Endodermal cell (in vitro differentiated cells): Measurements from ENCODE around the gene DENND1A. TPM values are rescaled to one million over a fixed set of nuclear protein-coding genes. Genes with fewer than 3 reads are reported as not detected.

Experiments used
- DNase-seq: peaks from one replicate; pipeline ENCODE4 v3.0.0-alpha.2; 2017
- H3K27ac ChIP-seq: 2 replicates; pipeline ENCODE4 v1.5.1; 2013; ENCODE audit warnings: mild to moderate bottlenecking, low read depth, low read length, moderate library complexity
- H3K27me3 ChIP-seq: 2 replicates; pipeline ENCODE4 v1.6.1; 2013; ENCODE audit warnings: mild to moderate bottlenecking, low read length, moderate library complexity; ENCODE audit not compliant: insufficient read depth, control insufficient read depth, poor library complexity, severe bottlenecking
- H3K36me3 ChIP-seq: 2 replicates; pipeline ENCODE4 v1.7.0; 2013; ENCODE audit warnings: mild to moderate bottlenecking, low read length, moderate library complexity; ENCODE audit not compliant: control insufficient read depth, insufficient read depth
- H3K4me1 ChIP-seq: one replicate; pipeline ENCODE4 v1.7.0; 2013; ENCODE audit warnings: low read length; ENCODE audit not compliant: control insufficient read depth, insufficient read depth
- H3K4me3 ChIP-seq: 2 replicates; pipeline ENCODE4 v1.5.1; 2013; ENCODE audit warnings: mild to moderate bottlenecking, low read length, moderate library complexity
- H3K9ac ChIP-seq: 2 replicates; pipeline ENCODE4 v1.6.1; 2013; ENCODE audit warnings: mild to moderate bottlenecking, low read length, moderate library complexity; ENCODE audit not compliant: poor library complexity, severe bottlenecking; ENCODE audit errors: extremely low read depth
- H3K9me3 ChIP-seq: 2 replicates; pipeline ENCODE4 v1.6.1; 2013; ENCODE audit warnings: mild to moderate bottlenecking, low read length, moderate library complexity; ENCODE audit not compliant: control insufficient read depth
- H3K27ac Mint-ChIP-seq: 2 replicates; pipeline ENCODE4 v1.8.0; 2020; ENCODE audit warnings: mixed read lengths
- H3K27me3 Mint-ChIP-seq: 2 replicates; pipeline ENCODE4 v1.8.0; 2021; ENCODE audit warnings: mild to moderate bottlenecking, mixed read lengths; ENCODE audit not compliant: insufficient read depth
- H3K36me3 Mint-ChIP-seq: 2 replicates; pipeline ENCODE4 v1.8.0; 2020; ENCODE audit warnings: low read depth, mixed read lengths
- H3K4me1 Mint-ChIP-seq: 2 replicates; pipeline ENCODE4 v1.8.0; 2020; ENCODE audit warnings: mixed read lengths
- H3K4me3 Mint-ChIP-seq: 2 replicates; pipeline ENCODE4 v1.8.0; 2020; ENCODE audit warnings: mild to moderate bottlenecking, moderate library complexity, mixed read lengths
- H3K9me3 Mint-ChIP-seq: 2 replicates; pipeline ENCODE4 v1.8.0; 2020; ENCODE audit warnings: mild to moderate bottlenecking, mixed read lengths
- CTCF ChIP-seq: fragments of 200-600 bp; sonication (generic); conservative IDR thresholded peaks from 2 replicates; pipeline ENCODE4 v1.5.0; 2021; ENCODE audit warnings: antibody characterized with exemption, mild to moderate bottlenecking
- WGBS, 2 experiments: methylation state at CpG; one replicate each; pipeline versions ENCODE4 v1.1.5 to v1.1.7; 2013; ENCODE audit warnings: missing lambda C conversion rate in 2 of 2, mixed read lengths in 1 of 2; ENCODE audit not compliant: insufficient coverage in 1 of 2, insufficient read length in 1 of 2; 5-methylcytosine and 5-hydroxymethylcytosine counted together
- total RNA-seq, 2 donors: library from RNA; stranded (reverse); fragmentation: NEBNext Ultra II Directional in 1 of 2; extraction: Animal tissue kit (Norgen Biotek cat#: 25700) in 1 of 2; gene quantifications; 2 replicates in 1 of 2; 3 replicates in 1 of 2; pipeline ENCODE4 v1.2.1, GENCODE V29; 2021

The DENND1A gene
- total RNA-seq, 2 donors from 2014 or later: 29.5 to 38.4 TPM

- Histone ChIP-seq H3K27ac (no peak overlapping the region), H3K36me3 (no peaks in the 10 kb centered on the region), H3K27me3 (no peaks in the 10 kb centered on the region), H3K9me3 (no peaks in the 10 kb centered on the region), H3K4me1 (peaks cover 33% of the 10 kb centered on the region), H3K4me3 (no peak overlapping the region), H3K9ac (no peak overlapping the region)
- Mint-ChIP-seq H3K27me3 (peaks cover 24% of the 10 kb centered on the region), H3K36me3 (no peaks in the 10 kb centered on the region), H3K27ac (no peak overlapping the region), H3K9me3 (no peaks in the 10 kb centered on the region), H3K4me3 (no peak overlapping the region), H3K4me1 (peaks cover 40% of the 10 kb centered on the region)
- 71 to 83% methylated on average over 1 to 10 of the region's 10 CpGs for WGBS, 2 experiments
- no peak for TF ChIP-seq CTCF
- no peak for DNase-seq
Measured at GRCh38 chr9:123361086-123361730, 568.7 kb downstream of the DENND1A start.

DNA sequence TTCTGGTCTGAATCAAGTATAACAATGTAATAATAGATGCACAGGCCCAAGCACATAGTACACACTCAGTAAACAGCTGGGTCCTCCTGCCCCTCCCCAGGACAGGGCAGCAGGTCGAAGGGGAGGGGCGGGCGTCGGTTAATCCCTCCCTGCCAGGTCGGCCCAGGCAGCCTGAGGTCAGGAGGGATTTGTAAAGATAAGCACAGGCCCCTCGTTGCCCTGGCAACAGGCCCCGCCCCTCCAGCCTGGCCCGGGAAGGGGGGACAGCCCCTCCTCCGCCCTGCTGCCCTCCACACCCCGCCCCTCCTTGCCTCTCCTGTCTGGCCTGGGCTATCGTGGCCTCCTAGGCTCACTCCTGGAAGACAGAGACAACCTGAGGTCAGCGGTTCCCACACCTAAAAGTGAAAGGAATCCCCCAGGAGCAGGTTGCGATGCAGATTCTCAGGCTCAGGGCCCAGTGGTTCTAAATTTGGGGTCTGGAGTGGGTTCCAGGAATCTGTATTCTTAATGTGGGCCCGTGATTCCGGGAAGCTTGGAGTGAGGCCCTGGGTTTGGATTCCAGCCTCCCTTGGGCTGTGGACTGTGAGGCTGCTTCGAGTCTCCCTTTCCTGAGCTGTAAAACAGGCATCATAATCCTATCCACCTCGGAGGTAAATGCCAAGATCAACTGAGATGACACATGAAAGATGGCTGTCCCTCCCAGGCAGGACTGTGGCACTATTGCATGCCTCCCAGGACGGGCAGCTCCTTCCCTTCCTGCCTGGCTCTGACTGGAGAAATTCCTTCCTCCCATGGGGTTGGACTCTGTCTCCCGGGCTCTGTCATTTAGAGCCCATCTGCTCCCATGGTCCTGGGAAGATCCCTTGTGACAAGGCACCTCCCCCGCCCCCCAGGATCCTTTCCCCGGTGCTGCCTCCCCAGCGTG is 569.5 kb downstream of the DENND1A start:
- H3K4me1 Mint-ChIP-seq: peaks cover 41% of the 10 kb centered on the region
- no peaks in the 10 kb centered on the region for H3K36me3 ChIP-seq
- peak overlapping the region; percentile 47 for H3K9ac ChIP-seq
- TF ChIP-seq CTCF: no peak
- H3K9me3 ChIP-seq: no peaks in the 10 kb centered on the region
- H3K27me3 Mint-ChIP-seq: peaks cover 19% of the 10 kb centered on the region
- H3K27me3 ChIP-seq: no peaks in the 10 kb centered on the region
- peak; percentile 99 for DNase-seq
- H3K27ac Mint-ChIP-seq: peak overlapping the region; percentile 89
- H3K27ac ChIP-seq: peak overlapping the region; percentile 80
- no peaks in the 10 kb centered on the region for H3K9me3 Mint-ChIP-seq
- 33 to 45% methylated on average over 8 to 22 of the region's 22 CpGs for WGBS, 2 experiments
- no peak overlapping the region for H3K4me3 ChIP-seq
- peak overlapping the region; percentile 17 for H3K4me3 Mint-ChIP-seq
- H3K36me3 Mint-ChIP-seq: no peaks in the 10 kb centered on the region
- H3K4me1 ChIP-seq: peaks cover 33% of the 10 kb centered on the region

GRCh38 chr9:123359546-123359945 is 570.4 kb downstream of the DENND1A start:
- peak overlapping the region; percentile 31 for H3K9ac ChIP-seq
- Mint-ChIP-seq H3K4me3 (no peak overlapping the region), H3K36me3 (no peaks in the 10 kb centered on the region), H3K4me1 (peaks cover 42% of the 10 kb centered on the region), H3K27me3 (peaks cover 21% of the 10 kb centered on the region), H3K9me3 (no peaks in the 10 kb centered on the region), H3K27ac (peak overlapping the region; percentile 89)
- 50 to 57% methylated on average over 3 of the region's 3 CpGs for WGBS, 2 experiments
- peak overlapping the region; percentile 80 for H3K27ac ChIP-seq
- TF ChIP-seq CTCF: no peak
- H3K4me1 ChIP-seq: peaks cover 33% of the 10 kb centered on the region
- no peaks in the 10 kb centered on the region for H3K27me3 ChIP-seq
- peak overlapping the region; percentile 26 for H3K4me3 ChIP-seq
- no peak for DNase-seq
- no peaks in the 10 kb centered on the region for H3K36me3 ChIP-seq
- H3K9me3 ChIP-seq: no peaks in the 10 kb centered on the region
